ENCODE measurements around the gene SLC10A1. TPM values are rescaled to one million over a fixed set of nuclear protein-coding genes. Genes with fewer than 3 reads are reported as not detected.

SLC10A1 gene
- total RNA-seq, 1 experiment from 2014 or later = not detected

GRCh38 chr14:69754487-69754886 lies 42.6 kb downstream of the SLC10A1 start:
- DNase-seq (ENCODE audit: low spot score) = no peak
- intact Hi-C loops (cut with micrococcal nuclease; ENCODE audit: unreplicated experiment) = no loop called here
- ChIA-PET CTCF (no interaction called here), POLR2A (ENCODE audit: low non-redundant PET) (interaction anchor here (0.7 kb wide), 1 partner anchor 591 kb away, joined by 7 read pairs; no protein-coding TSS in a partner anchor)
- no peaks in the 10 kb centered on the region for H3K9me3 ChIP-seq (ENCODE audit: low read depth, low read length, poor library complexity, severe bottlenecking)
- no peaks in the 10 kb centered on the region for H3K4me1 ChIP-seq (ENCODE audit: insufficient read depth, low read length, poor library complexity, severe bottlenecking)
- H3K27me3 ChIP-seq (replicated peaks; ENCODE audit: insufficient read depth, low read depth, low read length, poor library complexity) = no peaks in the 10 kb centered on the region
- TF ChIP-seq CTCF (conservative IDR thresholded peaks at IDR 0.05; ENCODE audit: low read depth, low read length) (no peak), EZH2 (IDR thresholded peaks at IDR 0.05; ENCODE audit: borderline replicate concordance, low read depth, low read length, poor library complexity, severe bottlenecking) (no peak)
- H3K36me3 ChIP-seq (ENCODE audit: insufficient read depth, low read length, poor library complexity, severe bottlenecking) = no peaks in the 10 kb centered on the region
- no peak overlapping the region for H3K4me3 ChIP-seq (ENCODE audit: low read depth, low read length, poor library complexity, severe bottlenecking)
- no TSS peak for BruUV-seq (replicated peaks)
- H3K27ac ChIP-seq (ENCODE audit: low read depth, low read length, poor library complexity, severe bottlenecking) = no peak overlapping the region

GRCh38 chr14:69753860-69754259 lies 43.2 kb downstream of the SLC10A1 start:
- no peaks in the 10 kb centered on the region for H3K36me3 ChIP-seq (ENCODE audit: insufficient read depth, low read length, poor library complexity, severe bottlenecking)
- CTCF ChIA-PET = interaction anchor here (0.6 kb wide), 1 partner anchor 169 kb away, joined by 3 read pairs; no protein-coding TSS in a partner anchor
- peak; percentile 61 for DNase-seq (ENCODE audit: low spot score)
- H3K4me3 ChIP-seq (ENCODE audit: low read depth, low read length, poor library complexity, severe bottlenecking) = no peak overlapping the region
- H3K9me3 ChIP-seq (ENCODE audit: low read depth, low read length, poor library complexity, severe bottlenecking) = no peaks in the 10 kb centered on the region
- no peaks in the 10 kb centered on the region for H3K4me1 ChIP-seq (ENCODE audit: insufficient read depth, low read length, poor library complexity, severe bottlenecking)
- H3K27me3 ChIP-seq (replicated peaks; ENCODE audit: insufficient read depth, low read depth, low read length, poor library complexity) = no peaks in the 10 kb centered on the region
- intact Hi-C loops (cut with micrococcal nuclease; ENCODE audit: unreplicated experiment) = no loop called here
- no TSS peak for BruUV-seq (replicated peaks)
- H3K27ac ChIP-seq (ENCODE audit: low read depth, low read length, poor library complexity, severe bottlenecking) = no peak overlapping the region
- TF ChIP-seq CTCF (conservative IDR thresholded peaks at IDR 0.05; ENCODE audit: low read depth, low read length) (no peak), EZH2 (IDR thresholded peaks at IDR 0.05; ENCODE audit: borderline replicate concordance, low read depth, low read length, poor library complexity, severe bottlenecking) (no peak)
- POLR2A ChIA-PET (ENCODE audit: low non-redundant PET) = interaction anchor here (0.6 kb wide), 1 partner anchor 13 kb away, joined by 8 read pairs; the partner anchor contains the start of gene SRSF5

GRCh38 chr14:69752773-69753172 lies 44.3 kb downstream of the SLC10A1 start:
- no peak overlapping the region for H3K4me3 ChIP-seq (ENCODE audit: low read depth, low read length, poor library complexity, severe bottlenecking)
- BruUV-seq (replicated peaks) = no TSS peak
- CTCF ChIA-PET = no interaction called here
- H3K4me1 ChIP-seq (ENCODE audit: insufficient read depth, low read length, poor library complexity, severe bottlenecking) = no peaks in the 10 kb centered on the region
- H3K36me3 ChIP-seq (ENCODE audit: insufficient read depth, low read length, poor library complexity, severe bottlenecking) = no peaks in the 10 kb centered on the region
- no peaks in the 10 kb centered on the region for H3K9me3 ChIP-seq (ENCODE audit: low read depth, low read length, poor library complexity, severe bottlenecking)
- POLR2A ChIA-PET (ENCODE audit: low non-redundant PET) = no interaction called here
- no peak overlapping the region for H3K27ac ChIP-seq (ENCODE audit: low read depth, low read length, poor library complexity, severe bottlenecking)
- no peaks in the 10 kb centered on the region for H3K27me3 ChIP-seq (replicated peaks; ENCODE audit: insufficient read depth, low read depth, low read length, poor library complexity)
- intact Hi-C loops (cut with micrococcal nuclease; ENCODE audit: unreplicated experiment) = no loop called here
- TF ChIP-seq CTCF (conservative IDR thresholded peaks at IDR 0.05; ENCODE audit: low read depth, low read length) (no peak), EZH2 (IDR thresholded peaks at IDR 0.05; ENCODE audit: borderline replicate concordance, low read depth, low read length, poor library complexity, severe bottlenecking) (no peak)
- no peak for DNase-seq (ENCODE audit: low spot score)

Measured in A673 (cell line).